Inflammatory macrophage treated with lipopolysaccharide for 1 hour (primary cell): ENCODE measurements around the gene ITPR1.

Source experiments
- DNase-seq, 2 donors: peaks; one replicate each; pipeline ENCODE4 v3.0.0-alpha.2; 2020 to 2022

ITPR1 gene

GRCh38 chr3:4511491-4512262 lies 18.5 kb downstream of the ITPR1 start:
- DNase-seq: no peak

- no peak for DNase-seq
Observed at GRCh38 chr3:4512895-4513616, 19.9 kb downstream of the ITPR1 start.

- no peak for DNase-seq
Observed at GRCh38 chr3:4514321-4514720, 21.2 kb downstream of the ITPR1 start.

GRCh38 chr3:4514916-4515315 lies 21.8 kb downstream of the ITPR1 start:
- DNase-seq: no peak

GRCh38 chr3:4515916-4516579 lies 22.9 kb downstream of the ITPR1 start:
- DNase-seq: no peak

- DNase-seq: peak in 1 of 2 donors; percentile 49
Observed at GRCh38 chr3:4517093-4517492, 23.9 kb downstream of the ITPR1 start.

- DNase-seq: peak; percentile 65 to 82
Observed at GRCh38 chr3:4517643-4518311, 24.6 kb downstream of the ITPR1 start.

GRCh38 chr3:4520033-4520816 lies 27.1 kb downstream of the ITPR1 start:
- peak; percentile 41 to 65 for DNase-seq

GRCh38 chr3:4522947-4523346 lies 29.8 kb downstream of the ITPR1 start:
- no peak for DNase-seq

- peak in 1 of 2 donors; percentile 33 for DNase-seq
Observed at GRCh38 chr3:4523710-4524698, 30.9 kb downstream of the ITPR1 start.

GRCh38 chr3:4525560-4526223 lies 32.5 kb downstream of the ITPR1 start:
- peak; percentile 58 to 71 for DNase-seq

GRCh38 chr3:4528320-4528719 lies 35.2 kb downstream of the ITPR1 start:
- no peak for DNase-seq

GRCh38 chr3:4528819-4529600 lies 35.9 kb downstream of the ITPR1 start:
- peak; percentile 56 to 61 for DNase-seq

- DNase-seq: peak; percentile 91 to 96
Observed at GRCh38 chr3:4529876-4530588, 36.9 kb downstream of the ITPR1 start.

GRCh38 chr3:4531478-4532025 lies 38.4 kb downstream of the ITPR1 start:
- no peak for DNase-seq

GRCh38 chr3:4532535-4533112 lies 39.5 kb downstream of the ITPR1 start:
- DNase-seq: peak; percentile 24 to 66

- peak; percentile 63 to 69 for DNase-seq
Observed at GRCh38 chr3:4533489-4534443, 40.6 kb downstream of the ITPR1 start.
